Measurements from ENCODE around the gene VPS18.

GRCh38 chr15:40881351-40881750 lies 12.9 kb upstream of the VPS18 start:
- TF ChIP-seq POLR2A (IDR thresholded peaks at IDR 0.05; ENCODE audit: low read length) (no peak), GATA1 (IDR thresholded peaks at IDR 0.05; ENCODE audit: low read depth, low read length) (no peak)
